HFFc6 (cell line): ENCODE results near the gene COLEC11. TPM values are rescaled to one million over a fixed set of nuclear protein-coding genes. Genes with fewer than 3 reads are reported as not detected.
"Not testable (repeated sequence)": the region's sequence is repeated elsewhere in the genome, so short reads cannot be mapped to it uniquely, and the experiment has no call there.

Experiments
- DNase-seq: peaks from one replicate; pipeline ENCODE4 v3.0.0-alpha.2; 2018
- H3K27ac Mint-ChIP-seq: 2 replicates; pipeline ENCODE4 v1.8.0; 2020; ENCODE audit warnings: mild to moderate bottlenecking, mixed read lengths
- H3K27me3 Mint-ChIP-seq: 2 replicates; pipeline ENCODE4 v1.8.0; 2021; ENCODE audit warnings: mild to moderate bottlenecking, moderate library complexity, mixed read lengths; ENCODE audit not compliant: insufficient read depth
- H3K36me3 Mint-ChIP-seq: 2 replicates; pipeline ENCODE4 v1.8.0; 2021; ENCODE audit warnings: low read depth, mixed read lengths
- H3K4me1 Mint-ChIP-seq: 2 replicates; pipeline ENCODE4 v1.8.0; 2020; ENCODE audit warnings: low read depth, mixed read lengths
- H3K4me3 Mint-ChIP-seq: 2 replicates; pipeline ENCODE4 v1.8.0; 2020; ENCODE audit warnings: mild to moderate bottlenecking, moderate library complexity, mixed read lengths
- H3K9me3 Mint-ChIP-seq: 2 replicates; pipeline ENCODE4 v1.8.0; 2020; ENCODE audit warnings: mild to moderate bottlenecking, mixed read lengths
- CTCF ChIP-seq: fragments of 200-600 bp; sonication (generic); IDR thresholded peaks from 2 replicates; pipeline ENCODE4 v1.5.0; 2021; ENCODE audit warnings: antibody characterized with exemption, mild to moderate bottlenecking
- total RNA-seq, 6 experiments: library from RNA; stranded (reverse); fragmentation: NEBNext Ultra II Directional; extraction: Animal tissue kit (Norgen Biotek cat#: 25700); gene quantifications; 2 replicates in 1 of 6; 3 replicates in 5 of 6; pipeline ENCODE4 v1.2.3, GENCODE V29; 2021

The COLEC11 gene
- total RNA-seq, 6 experiments from 2014 or later, result not detected

- Mint-ChIP-seq H3K27ac (no peak overlapping the region; the same call in 1 of the 2 replicates), H3K9me3 (no peaks in the 10 kb centered on the region), H3K4me1 (no peaks in the 10 kb centered on the region), H3K36me3 (no peaks in the 10 kb centered on the region), H3K4me3 (peak overlapping the region; percentile 26; the same call in 1 of the 2 replicates), H3K27me3 (peaks cover 17% of the 10 kb centered on the region)
- no peak for DNase-seq
- TF ChIP-seq CTCF, result no peak
Observed at GRCh38 chr2:3604991-3605961, 10.4 kb downstream of the COLEC11 start.

DNA sequence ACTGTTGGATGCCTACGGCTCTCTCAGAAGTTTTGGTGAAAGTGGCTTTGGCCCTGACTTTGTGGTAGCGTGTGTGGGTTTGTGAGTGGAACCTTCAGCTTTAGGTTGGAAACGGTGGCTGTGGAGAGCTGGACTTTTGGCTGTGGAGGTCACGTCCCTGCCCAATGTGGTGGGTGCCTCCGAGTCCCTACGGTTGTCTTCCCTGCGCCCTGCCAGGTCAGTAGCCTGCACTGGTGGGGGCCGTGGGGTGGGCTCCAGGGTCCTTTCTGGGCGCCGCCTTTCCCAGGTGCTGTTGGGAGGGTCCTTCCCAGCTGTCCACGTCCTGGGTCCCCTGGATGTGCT is 11.1 kb downstream of the COLEC11 start:
- TF ChIP-seq CTCF, result no peak
- H3K9me3 Mint-ChIP-seq, result no peaks in the 10 kb centered on the region
- no peak overlapping the region for H3K27ac Mint-ChIP-seq
- no peak overlapping the region for H3K4me3 Mint-ChIP-seq
- no peaks in the 10 kb centered on the region for H3K4me1 Mint-ChIP-seq
- peaks cover 22% of the 10 kb centered on the region for H3K27me3 Mint-ChIP-seq
- DNase-seq, result no peak
- no peaks in the 10 kb centered on the region for H3K36me3 Mint-ChIP-seq

DNA sequence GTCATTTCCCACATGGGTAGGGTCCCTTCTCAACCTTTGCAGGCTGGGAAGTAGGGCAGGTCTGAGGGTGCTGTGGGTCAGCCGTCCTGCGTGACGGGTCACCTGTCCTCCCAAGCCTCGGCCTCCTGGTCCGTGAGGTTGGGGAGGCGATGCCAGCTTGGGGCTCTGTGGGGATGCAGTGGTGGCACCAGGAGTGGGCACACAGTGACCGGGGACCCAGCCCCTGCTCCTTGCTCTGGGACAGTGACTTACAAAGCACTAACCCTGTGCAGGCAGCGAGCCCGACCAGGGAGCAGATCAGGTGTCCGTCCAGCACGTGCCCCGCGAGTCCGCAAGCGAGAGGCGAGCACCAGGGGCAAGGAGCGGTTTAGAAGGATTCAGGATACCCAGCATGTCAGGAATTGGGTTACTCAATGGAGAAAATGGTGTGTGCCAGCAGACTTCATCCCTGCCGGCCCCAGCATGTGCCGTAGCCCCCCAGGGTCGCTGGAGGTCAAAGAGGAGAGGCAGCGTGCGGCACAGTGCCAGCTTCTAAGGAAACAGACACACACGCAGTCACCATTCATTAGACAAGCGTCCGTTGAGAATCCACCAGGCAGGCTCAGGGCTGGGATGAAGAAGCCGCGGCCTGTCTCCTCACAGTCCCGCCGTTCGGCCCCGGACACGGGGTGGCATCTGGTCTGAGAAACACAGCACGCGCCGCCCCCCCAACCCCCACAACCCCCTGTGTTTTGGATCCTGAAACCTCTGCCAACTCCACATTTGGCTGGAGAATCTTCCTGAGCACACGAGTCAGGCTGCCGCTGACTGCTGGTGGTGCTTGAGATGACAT is 11.7 kb downstream of the COLEC11 start:
- Mint-ChIP-seq H3K27me3 (peaks cover 20% of the 10 kb centered on the region), H3K4me1 (no peaks in the 10 kb centered on the region), H3K36me3 (no peaks in the 10 kb centered on the region), H3K4me3 (no peak overlapping the region), H3K27ac (no peak overlapping the region), H3K9me3 (no peaks in the 10 kb centered on the region)
- no peak for DNase-seq
- TF ChIP-seq CTCF, result no peak

DNA sequence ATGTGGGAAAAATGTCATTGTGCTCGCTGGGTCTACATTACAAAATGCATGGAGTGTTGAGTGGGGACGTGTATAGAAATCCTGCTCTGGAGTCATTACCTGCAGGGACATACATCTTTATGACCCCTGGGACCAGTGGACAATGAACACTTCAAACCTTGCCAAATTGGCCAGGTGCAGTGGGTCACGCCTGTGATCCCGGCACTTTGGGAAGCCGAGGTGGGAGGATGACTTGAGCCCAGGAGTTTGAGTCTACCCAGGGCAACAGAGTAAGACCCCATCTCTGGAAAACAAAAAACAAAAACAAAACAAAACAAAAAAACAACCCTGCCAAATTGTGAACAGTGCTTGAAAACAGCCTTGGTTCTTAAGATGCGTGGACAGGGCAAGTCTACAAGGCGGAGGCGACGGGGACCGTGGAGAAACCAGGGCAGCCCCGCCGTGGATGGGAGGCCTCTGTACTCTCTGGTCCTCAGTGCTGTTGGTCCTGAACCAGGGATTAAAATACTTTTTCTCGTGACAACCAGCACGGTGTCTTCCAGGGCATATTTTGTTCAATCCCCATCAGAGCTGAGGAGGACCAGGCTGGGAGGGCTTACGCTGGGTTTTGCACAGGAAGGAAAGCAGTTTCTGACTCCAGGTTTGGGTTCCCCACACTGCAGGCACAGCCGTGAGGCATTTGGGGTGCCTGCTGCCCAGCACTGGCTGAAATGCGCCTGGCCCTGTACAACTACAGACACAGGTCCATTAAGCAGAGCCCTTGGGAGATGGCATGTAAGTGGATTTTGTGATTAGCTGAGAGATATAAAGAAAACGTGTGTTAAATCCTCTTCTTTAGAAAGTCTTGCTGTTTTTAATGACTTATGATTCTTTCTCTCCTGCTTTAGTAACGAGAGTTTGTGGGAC is 13.7 kb downstream of the COLEC11 start:
- Mint-ChIP-seq H3K9me3 (no peaks in the 10 kb centered on the region), H3K27ac (no peak overlapping the region), H3K4me3 (no peak overlapping the region), H3K36me3 (no peaks in the 10 kb centered on the region), H3K4me1 (no peaks in the 10 kb centered on the region), H3K27me3 (peaks cover 25% of the 10 kb centered on the region)
- DNase-seq, result no peak
- no peak for TF ChIP-seq CTCF

- not testable (repeated sequence) for H3K4me3 Mint-ChIP-seq, H3K4me1 Mint-ChIP-seq, H3K9me3 Mint-ChIP-seq, H3K27ac Mint-ChIP-seq, DNase-seq, H3K36me3 Mint-ChIP-seq
- H3K27me3 Mint-ChIP-seq, result peaks cover 25% of the 10 kb centered on the region
Observed at GRCh38 chr2:3609279-3609673, 14.4 kb downstream of the COLEC11 start.
